ENCODE data around the gene PHAF1.

DNA sequence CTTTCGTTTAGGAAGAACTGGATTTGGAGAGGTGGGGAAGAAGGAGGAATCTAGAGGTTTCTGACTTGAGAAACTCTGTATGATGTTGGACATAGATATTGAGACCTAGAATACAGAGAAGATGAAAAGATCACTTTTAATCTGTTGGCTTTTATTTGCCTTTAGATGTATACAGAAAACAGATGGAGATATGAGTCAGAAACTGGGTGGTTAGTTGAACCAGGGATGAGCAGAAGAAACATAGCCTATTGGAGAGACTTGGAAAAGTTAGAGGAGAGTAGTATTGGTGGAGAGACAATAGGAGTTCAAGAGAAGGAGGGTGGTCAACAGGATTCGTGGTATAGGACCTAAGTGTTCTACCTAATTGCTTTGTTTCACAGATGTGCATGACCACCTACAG is 5.1 kb downstream of the PHAF1 start:
- TF ChIP-seq CTCF (IDR thresholded peaks at IDR 0.05; ENCODE audit: borderline replicate concordance, extremely low read depth, low read length, poor library complexity, severe bottlenecking) (no peak), EZH2 (IDR thresholded peaks at IDR 0.05; ENCODE audit: borderline replicate concordance, low read depth, low read length, severe bottlenecking) (no peak)

All from DND-41 (cell line).